ENCODE measurements around the gene FBP2.
"Not testable (repeated sequence)": the region's sequence is repeated elsewhere in the genome, so short reads cannot be mapped to it uniquely, and the experiment has no call there.

The FBP2 gene

GRCh38 chr9:94592683-94593082 is 941 bp downstream of the FBP2 start:
- DNase-seq (ENCODE audit: low spot score); H3K9me3 Mint-ChIP-seq; H3K27me3 Mint-ChIP-seq (ENCODE audit: low read depth); H3K4me1 Mint-ChIP-seq (ENCODE audit: low read depth); H3K27ac Mint-ChIP-seq; H3K36me3 Mint-ChIP-seq (ENCODE audit: low read depth); H3K4me3 Mint-ChIP-seq: not testable (repeated sequence)

GRCh38 chr9:94591876-94592275 is 1.7 kb downstream of the FBP2 start:
- Mint-ChIP-seq H3K36me3 (ENCODE audit: low read depth) (no peaks in the 10 kb centered on the region), H3K9me3 (no peaks in the 10 kb centered on the region), H3K27ac (no peak overlapping the region), H3K4me1 (ENCODE audit: low read depth) (no peaks in the 10 kb centered on the region), H3K27me3 (ENCODE audit: low read depth) (peaks cover 3% of the 10 kb centered on the region), H3K4me3 (no peak overlapping the region)
- no peak for DNase-seq (ENCODE audit: low spot score)

- H3K36me3 Mint-ChIP-seq (ENCODE audit: low read depth); DNase-seq (ENCODE audit: low spot score); H3K27ac Mint-ChIP-seq; H3K27me3 Mint-ChIP-seq (ENCODE audit: low read depth); H3K4me1 Mint-ChIP-seq (ENCODE audit: low read depth); H3K4me3 Mint-ChIP-seq; H3K9me3 Mint-ChIP-seq: not testable (repeated sequence)
Measured at GRCh38 chr9:94591046-94591545, 2.5 kb downstream of the FBP2 start.

- Mint-ChIP-seq H3K27ac (no peak overlapping the region), H3K9me3 (no peaks in the 10 kb centered on the region), H3K4me3 (no peak overlapping the region), H3K27me3 (ENCODE audit: low read depth) (no peaks in the 10 kb centered on the region), H3K4me1 (ENCODE audit: low read depth) (peaks cover 10% of the 10 kb centered on the region), H3K36me3 (ENCODE audit: low read depth) (no peaks in the 10 kb centered on the region)
- DNase-seq (ENCODE audit: low spot score) = no peak
Measured at GRCh38 chr9:94588681-94589080, 4.9 kb downstream of the FBP2 start.

GRCh38 chr9:94586814-94587213 is 6.8 kb downstream of the FBP2 start:
- Mint-ChIP-seq H3K4me3 (peak overlapping the region; percentile 21), H3K9me3 (no peaks in the 10 kb centered on the region), H3K27ac (no peak overlapping the region), H3K27me3 (ENCODE audit: low read depth) (no peaks in the 10 kb centered on the region), H3K4me1 (ENCODE audit: low read depth) (peaks cover 10% of the 10 kb centered on the region), H3K36me3 (ENCODE audit: low read depth) (no peaks in the 10 kb centered on the region)
- DNase-seq (ENCODE audit: low spot score) = no peak

- Mint-ChIP-seq H3K27me3 (ENCODE audit: low read depth) (no peaks in the 10 kb centered on the region), H3K4me3 (peak overlapping the region; percentile 21), H3K9me3 (no peaks in the 10 kb centered on the region), H3K4me1 (ENCODE audit: low read depth) (peaks cover 10% of the 10 kb centered on the region), H3K27ac (no peak overlapping the region), H3K36me3 (ENCODE audit: low read depth) (no peaks in the 10 kb centered on the region)
- no peak for DNase-seq (ENCODE audit: low spot score)
Measured at GRCh38 chr9:94586316-94586715, 7.3 kb downstream of the FBP2 start.

- no peaks in the 10 kb centered on the region for H3K36me3 Mint-ChIP-seq (ENCODE audit: low read depth)
- peaks cover 10% of the 10 kb centered on the region for H3K4me1 Mint-ChIP-seq (ENCODE audit: low read depth)
- no peak overlapping the region for H3K27ac Mint-ChIP-seq
- no peaks in the 10 kb centered on the region for H3K9me3 Mint-ChIP-seq
- H3K27me3 Mint-ChIP-seq (ENCODE audit: low read depth) = no peaks in the 10 kb centered on the region
- no peak for DNase-seq (ENCODE audit: low spot score)
- H3K4me3 Mint-ChIP-seq = no peak overlapping the region
Measured at GRCh38 chr9:94584555-94584954, 9.1 kb downstream of the FBP2 start.

- H3K4me1 Mint-ChIP-seq (ENCODE audit: low read depth) = peaks cover 13% of the 10 kb centered on the region
- H3K27me3 Mint-ChIP-seq (ENCODE audit: low read depth) = no peaks in the 10 kb centered on the region
- H3K27ac Mint-ChIP-seq = no peak overlapping the region
- no peak for DNase-seq (ENCODE audit: low spot score)
- no peaks in the 10 kb centered on the region for H3K36me3 Mint-ChIP-seq (ENCODE audit: low read depth)
- H3K4me3 Mint-ChIP-seq = no peak overlapping the region
- H3K9me3 Mint-ChIP-seq = no peaks in the 10 kb centered on the region
Measured at GRCh38 chr9:94581728-94582127, 11.9 kb downstream of the FBP2 start.

GRCh38 chr9:94577571-94577970 is 16.1 kb downstream of the FBP2 start:
- no peak for DNase-seq (ENCODE audit: low spot score)
- peaks cover 3% of the 10 kb centered on the region for H3K4me1 Mint-ChIP-seq (ENCODE audit: low read depth)

GRCh38 chr9:94577036-94577435 is 16.6 kb downstream of the FBP2 start:
- DNase-seq (ENCODE audit: low spot score) = no peak
- Mint-ChIP-seq H3K27ac (no peak overlapping the region), H3K4me3 (no peak overlapping the region), H3K27me3 (ENCODE audit: low read depth) (peaks cover 16% of the 10 kb centered on the region), H3K9me3 (no peaks in the 10 kb centered on the region), H3K36me3 (ENCODE audit: low read depth) (no peaks in the 10 kb centered on the region), H3K4me1 (ENCODE audit: low read depth) (peaks cover 3% of the 10 kb centered on the region)

More at GRCh38 chr9:94577571-94577970, 16.1 kb downstream of the FBP2 start:
- Mint-ChIP-seq H3K36me3 (ENCODE audit: low read depth) (no peaks in the 10 kb centered on the region), H3K27me3 (ENCODE audit: low read depth) (peaks cover 11% of the 10 kb centered on the region), H3K4me3 (no peak overlapping the region), H3K9me3 (no peaks in the 10 kb centered on the region), H3K27ac (no peak overlapping the region)

GRCh38 chr9:94576131-94576530 is 17.5 kb downstream of the FBP2 start:
- DNase-seq (ENCODE audit: low spot score) = no peak
- Mint-ChIP-seq H3K36me3 (ENCODE audit: low read depth) (no peaks in the 10 kb centered on the region), H3K27ac (no peak overlapping the region), H3K27me3 (ENCODE audit: low read depth) (peaks cover 17% of the 10 kb centered on the region), H3K4me1 (ENCODE audit: low read depth) (peaks cover 3% of the 10 kb centered on the region), H3K9me3 (no peaks in the 10 kb centered on the region), H3K4me3 (no peak overlapping the region)

- H3K36me3 Mint-ChIP-seq (ENCODE audit: low read depth) = no peaks in the 10 kb centered on the region
- no peak overlapping the region for H3K4me3 Mint-ChIP-seq
- peaks cover 15% of the 10 kb centered on the region for H3K27me3 Mint-ChIP-seq (ENCODE audit: low read depth)
- H3K9me3 Mint-ChIP-seq = no peaks in the 10 kb centered on the region
- no peak for DNase-seq (ENCODE audit: low spot score)
- no peaks in the 10 kb centered on the region for H3K4me1 Mint-ChIP-seq (ENCODE audit: low read depth)
- H3K27ac Mint-ChIP-seq = no peak overlapping the region
Measured at GRCh38 chr9:94568972-94569712, 24.5 kb downstream of the FBP2 start.

GRCh38 chr9:94568250-94568889 is 25.3 kb downstream of the FBP2 start:
- Mint-ChIP-seq H3K27ac (no peak overlapping the region), H3K27me3 (ENCODE audit: low read depth) (peaks cover 11% of the 10 kb centered on the region), H3K4me3 (no peak overlapping the region), H3K9me3 (no peaks in the 10 kb centered on the region), H3K36me3 (ENCODE audit: low read depth) (no peaks in the 10 kb centered on the region), H3K4me1 (ENCODE audit: low read depth) (no peaks in the 10 kb centered on the region)
- DNase-seq (ENCODE audit: low spot score) = no peak

- H3K27me3 Mint-ChIP-seq (ENCODE audit: low read depth) = peaks cover 4% of the 10 kb centered on the region
- no peak for DNase-seq (ENCODE audit: low spot score)
- H3K9me3 Mint-ChIP-seq = no peaks in the 10 kb centered on the region
- no peaks in the 10 kb centered on the region for H3K36me3 Mint-ChIP-seq (ENCODE audit: low read depth)
- no peak overlapping the region for H3K27ac Mint-ChIP-seq
- no peaks in the 10 kb centered on the region for H3K4me1 Mint-ChIP-seq (ENCODE audit: low read depth)
- H3K4me3 Mint-ChIP-seq = no peak overlapping the region
Measured at GRCh38 chr9:94567271-94567670, 26.4 kb downstream of the FBP2 start.

All from T-helper 2 cell treated with Interferon-gamma antibody and Interleukin-4, amounts not matched to agents 5 μg/mL and 100 μg/mL, for 36 hours (primary cell).